ENCODE data around the gene RAMP2. TPM values are rescaled to one million over a fixed set of nuclear protein-coding genes. Genes with fewer than 3 reads are reported as not detected.
A peak's percentile ranks its signal among the peaks of the same experiment; 100 is the strongest.

The RAMP2 gene
- total RNA-seq, 1 experiment from 2014 or later: not detected

- no peak overlapping the region for H3K27ac Mint-ChIP-seq (ENCODE audit: unreplicated experiment)
- intact Hi-C loops (cut with micrococcal nuclease; ENCODE audit: unreplicated experiment): no loop called here
- no peak for DNase-seq
- no peak overlapping the region for H3K4me3 Mint-ChIP-seq (ENCODE audit: low read depth, unreplicated experiment)
- no TSS peak for BruUV-seq (replicated peaks)
- peaks cover 28% of the 10 kb centered on the region for H3K27me3 Mint-ChIP-seq (ENCODE audit: unreplicated experiment)
- CTCF ChIA-PET: interaction anchor here (1.4 kb wide), 1 partner anchor 15 kb away, joined by 3 read pairs; no protein-coding TSS in a partner anchor
- H3K4me1 Mint-ChIP-seq (ENCODE audit: low read depth, unreplicated experiment): peaks cover 17% of the 10 kb centered on the region
- no peak for TF ChIP-seq CTCF (IDR thresholded peaks at IDR 0.05; ENCODE audit: unreplicated experiment)
- H3K9me3 Mint-ChIP-seq (ENCODE audit: low read depth, unreplicated experiment): no peaks in the 10 kb centered on the region
- H3K36me3 Mint-ChIP-seq (ENCODE audit: insufficient read depth, unreplicated experiment): peaks cover 49% of the 10 kb centered on the region
Observed at GRCh38 chr17:42778570-42778969, 17.5 kb downstream of the RAMP2 start.

GRCh38 chr17:42779304-42779935 lies 18.4 kb downstream of the RAMP2 start:
- Mint-ChIP-seq H3K4me1 (ENCODE audit: low read depth, unreplicated experiment) (peaks cover 12% of the 10 kb centered on the region), H3K27ac (ENCODE audit: unreplicated experiment) (peak overlapping the region; percentile 45), H3K9me3 (ENCODE audit: low read depth, unreplicated experiment) (no peaks in the 10 kb centered on the region), H3K4me3 (ENCODE audit: low read depth, unreplicated experiment) (peak overlapping the region; percentile 57), H3K36me3 (ENCODE audit: insufficient read depth, unreplicated experiment) (peaks cover 42% of the 10 kb centered on the region), H3K27me3 (ENCODE audit: unreplicated experiment) (peaks cover 37% of the 10 kb centered on the region)
- CTCF ChIA-PET: no interaction called here
- intact Hi-C loops (cut with micrococcal nuclease; ENCODE audit: unreplicated experiment): no loop called here
- TF ChIP-seq CTCF (IDR thresholded peaks at IDR 0.05; ENCODE audit: unreplicated experiment): no peak
- no peak for DNase-seq
- no TSS peak for BruUV-seq (replicated peaks)

GRCh38 chr17:42779936-42780850 lies 19.2 kb downstream of the RAMP2 start, which contains the start of gene WNK4:
Gene WNK4, plus strand, starts transcription at chr17:42780610. Its CDS starts 89 bp downstream, at chr17:42780699.
- Mint-ChIP-seq H3K36me3 (ENCODE audit: insufficient read depth, unreplicated experiment) (peaks cover 38% of the 10 kb centered on the region), H3K4me1 (ENCODE audit: low read depth, unreplicated experiment) (peaks cover 9% of the 10 kb centered on the region), H3K27me3 (ENCODE audit: unreplicated experiment) (peaks cover 43% of the 10 kb centered on the region), H3K27ac (ENCODE audit: unreplicated experiment) (peak within 1 kb of the TSS; percentile 45), H3K9me3 (ENCODE audit: low read depth, unreplicated experiment) (no peaks in the 10 kb centered on the region), H3K4me3 (ENCODE audit: low read depth, unreplicated experiment) (peak within 1 kb of the TSS; percentile 57)
- intact Hi-C loops (cut with micrococcal nuclease; ENCODE audit: unreplicated experiment): no loop called here
- CTCF ChIA-PET: interaction anchor here (1.2 to 1.6 kb wide), 2 partner anchors 10 to 17 kb away, joined by 3 to 6 read pairs; no protein-coding TSS in a partner anchor
- BruUV-seq (replicated peaks): no TSS peak
- peak; percentile 41 for DNase-seq
- TF ChIP-seq CTCF (IDR thresholded peaks at IDR 0.05; ENCODE audit: unreplicated experiment): no peak

GRCh38 chr17:42780851-42781638 lies 20.0 kb downstream of the RAMP2 start:
- Mint-ChIP-seq H3K4me1 (ENCODE audit: low read depth, unreplicated experiment) (peaks cover 9% of the 10 kb centered on the region), H3K4me3 (ENCODE audit: low read depth, unreplicated experiment) (peak overlapping the region; percentile 57), H3K27ac (ENCODE audit: unreplicated experiment) (no peak overlapping the region), H3K36me3 (ENCODE audit: insufficient read depth, unreplicated experiment) (peaks cover 37% of the 10 kb centered on the region), H3K27me3 (ENCODE audit: unreplicated experiment) (peaks cover 52% of the 10 kb centered on the region), H3K9me3 (ENCODE audit: low read depth, unreplicated experiment) (no peaks in the 10 kb centered on the region)
- no peak for TF ChIP-seq CTCF (IDR thresholded peaks at IDR 0.05; ENCODE audit: unreplicated experiment)
- intact Hi-C loops (cut with micrococcal nuclease; ENCODE audit: unreplicated experiment): no loop called here
- BruUV-seq (replicated peaks): no TSS peak
- CTCF ChIA-PET: interaction anchor here (0.5 to 1.6 kb wide), 4 partner anchors 11 to 24 kb away, joined by 3 to 8 read pairs (median 6); no protein-coding TSS in a partner anchor
- no peak for DNase-seq

All from Calu3 (cell line).